Panc1 (cell line): ENCODE data around the gene BICD2.

Experiments used
- CTCF ChIP-seq: fragments of 450-650 bp; IDR thresholded peaks from 2 replicates; pipeline ENCODE4 v1.5.1; 2017; ENCODE audit warnings: mild to moderate bottlenecking
- REST ChIP-seq, 2 experiments: IDR thresholded peaks; 2 replicates each; pipeline ENCODE4 v1.6.1; 2011 to 2012; ENCODE audit warnings: low read depth in 2 of 2, control low read depth in 1 of 2, low read length in 1 of 2, mild to moderate bottlenecking in 1 of 2, moderate library complexity in 1 of 2; ENCODE audit not compliant: insufficient read depth in 1 of 2
- SIN3A ChIP-seq: IDR thresholded peaks from 2 replicates; pipeline ENCODE4 v1.6.1; 2012; ENCODE audit warnings: low read depth, mild to moderate bottlenecking, low read length, moderate library complexity, borderline replicate concordance; ENCODE audit not compliant: insufficient read depth

- TF ChIP-seq CTCF, result no peak
- TF ChIP-seq REST (IDR thresholded peaks at IDR 0.05; ENCODE audit: insufficient read depth in 1 of 2, low read depth in 2 of 2, low read length in 1 of 2), result no peak
- TF ChIP-seq SIN3A, result no peak
Observed at GRCh38 chr9:92696619-92697018, 68.0 kb downstream of the BICD2 start.
